Skin of body (tissue), 2 donors: ENCODE measurements around the gene SLC36A1. TPM values are rescaled to one million over a fixed set of nuclear protein-coding genes. Genes with fewer than 3 reads are reported as not detected.

ENCODE experiments used
- DNase-seq: peaks from one replicate; lab custom pipeline; 2025; lab: John Stamatoyannopoulos, UW
- total RNA-seq: library from RNA; depleted of rRNA; stranded (reverse); fragments of >200 nt; gene quantifications from one replicate; pipeline ENCODE4 v1.2.3, GENCODE V29; 2014

Gene SLC36A1
- total RNA-seq, 1 donor from 2014 or later = 3.9 TPM

GRCh38 chr5:151451626-151452520 is 4.5 kb downstream of the SLC36A1 start:
- no peak for DNase-seq

- DNase-seq = no peak
Measured at GRCh38 chr5:151454166-151454565, 6.8 kb downstream of the SLC36A1 start.

- no peak for DNase-seq
Measured at GRCh38 chr5:151454889-151455288, 7.5 kb downstream of the SLC36A1 start.

- DNase-seq = no peak
Measured at GRCh38 chr5:151456321-151456940, 9.0 kb downstream of the SLC36A1 start.

GRCh38 chr5:151458314-151458713 is 10.9 kb downstream of the SLC36A1 start:
- no peak for DNase-seq

GRCh38 chr5:151459680-151460324 is 12.4 kb downstream of the SLC36A1 start:
- no peak for DNase-seq

GRCh38 chr5:151461312-151461711 is 13.9 kb downstream of the SLC36A1 start:
- no peak for DNase-seq

GRCh38 chr5:151463137-151464029 is 16.0 kb downstream of the SLC36A1 start:
- DNase-seq = no peak

GRCh38 chr5:151464101-151464500 is 16.7 kb downstream of the SLC36A1 start:
- DNase-seq = no peak

- DNase-seq = no peak
Measured at GRCh38 chr5:151465476-151465875, 18.1 kb downstream of the SLC36A1 start.

- no peak for DNase-seq
Measured at GRCh38 chr5:151467576-151467975, 20.2 kb downstream of the SLC36A1 start.

GRCh38 chr5:151469386-151469785 is 22.0 kb downstream of the SLC36A1 start:
- no peak for DNase-seq

GRCh38 chr5:151469992-151470391 is 22.6 kb downstream of the SLC36A1 start:
- DNase-seq = no peak

GRCh38 chr5:151470439-151470838 is 23.0 kb downstream of the SLC36A1 start:
- DNase-seq = no peak

GRCh38 chr5:151471276-151471675 is 23.9 kb downstream of the SLC36A1 start:
- DNase-seq = no peak

GRCh38 chr5:151474799-151475198 is 27.4 kb downstream of the SLC36A1 start:
- no peak for DNase-seq

- no peak for DNase-seq
Measured at GRCh38 chr5:151475388-151475787, 28.0 kb downstream of the SLC36A1 start.

- no peak for DNase-seq
Measured at GRCh38 chr5:151476016-151476415, 28.6 kb downstream of the SLC36A1 start.

- DNase-seq = no peak
Measured at GRCh38 chr5:151477101-151477500, 29.7 kb downstream of the SLC36A1 start.

- no peak for DNase-seq
Measured at GRCh38 chr5:151480384-151481293, 33.2 kb downstream of the SLC36A1 start.
